CD4-positive, alpha-beta T cell treated with Interleukin-6 for 4 hours (primary cell): ENCODE measurements around the gene DDX20.

ENCODE experiments used
- DNase-seq: peaks from one replicate; pipeline ENCODE4 v3.0.0-alpha.2; 2020; ENCODE audit warnings: mixed read lengths

Gene DDX20

DNA sequence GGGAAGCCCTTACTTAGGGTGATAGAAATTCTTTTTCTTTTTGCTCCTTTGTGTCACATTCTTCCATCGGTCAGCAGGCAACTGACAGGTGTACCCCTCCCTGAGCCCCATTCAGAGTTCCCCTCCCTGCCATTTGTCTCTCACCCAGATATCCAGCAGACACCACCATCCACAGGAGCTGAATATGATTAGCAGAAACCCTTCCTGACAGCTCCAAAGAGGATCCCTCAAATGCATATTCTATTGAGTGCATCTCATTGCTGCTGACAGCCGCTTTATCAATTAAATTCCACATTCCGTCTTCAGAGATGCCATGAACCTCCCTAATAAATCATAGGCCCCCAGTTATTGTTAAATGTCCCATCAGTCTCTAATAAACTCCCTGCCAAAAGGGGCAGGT lies 6.1 kb upstream of the DDX20 start:
- DNase-seq: no peak

DNA sequence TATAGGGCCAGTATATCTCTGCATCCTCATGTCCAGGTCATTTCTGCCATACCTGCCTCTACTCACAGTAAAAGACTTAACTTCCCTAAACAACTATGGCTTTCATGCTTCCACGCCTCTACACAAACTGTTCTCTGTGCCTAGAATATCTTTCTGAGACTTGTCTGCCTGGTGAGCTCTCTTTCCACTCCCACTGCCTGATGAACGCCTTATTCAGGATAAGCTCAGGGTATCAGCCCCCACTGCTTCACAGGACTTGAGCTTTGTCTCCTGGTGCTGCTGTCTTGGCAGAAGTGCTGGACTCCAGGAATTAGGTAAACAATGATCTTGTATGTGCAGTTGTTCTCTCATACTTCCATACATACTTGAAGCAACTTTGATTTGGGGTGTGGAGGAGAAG lies 4.8 kb upstream of the DDX20 start:
- DNase-seq: no peak

DNA sequence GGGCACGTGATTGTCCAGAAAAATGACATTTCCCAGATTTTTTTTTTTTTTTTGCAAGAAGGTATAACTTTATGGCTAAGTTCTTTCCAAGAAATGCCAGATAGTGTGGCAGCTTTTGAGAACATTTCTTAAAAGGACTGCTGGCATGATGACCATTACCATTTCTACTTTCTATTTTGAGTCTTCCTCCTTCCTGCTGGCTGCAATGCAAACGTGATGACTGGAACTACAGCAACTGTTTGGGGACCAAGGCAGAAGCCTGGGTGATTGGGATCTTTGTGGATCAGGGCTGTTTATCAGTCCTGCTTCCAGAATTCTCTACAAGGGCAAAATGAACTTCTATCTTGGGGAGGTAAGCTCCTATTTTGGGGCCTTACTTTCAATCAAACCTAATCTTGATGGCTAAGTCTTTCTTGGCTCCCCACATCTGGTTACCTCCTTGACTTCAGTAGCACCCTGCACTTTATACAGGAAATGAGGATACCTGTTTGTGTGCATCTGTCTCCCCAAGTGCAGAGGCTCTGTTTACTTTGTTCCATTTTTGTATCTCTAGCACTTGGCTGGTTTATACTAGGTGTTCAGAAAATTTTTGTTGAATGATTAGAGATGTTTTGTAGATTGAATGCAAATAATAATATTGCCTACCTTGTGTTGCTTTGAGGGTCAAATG lies 3.7 kb upstream of the DDX20 start:
- DNase-seq: no peak

DNA sequence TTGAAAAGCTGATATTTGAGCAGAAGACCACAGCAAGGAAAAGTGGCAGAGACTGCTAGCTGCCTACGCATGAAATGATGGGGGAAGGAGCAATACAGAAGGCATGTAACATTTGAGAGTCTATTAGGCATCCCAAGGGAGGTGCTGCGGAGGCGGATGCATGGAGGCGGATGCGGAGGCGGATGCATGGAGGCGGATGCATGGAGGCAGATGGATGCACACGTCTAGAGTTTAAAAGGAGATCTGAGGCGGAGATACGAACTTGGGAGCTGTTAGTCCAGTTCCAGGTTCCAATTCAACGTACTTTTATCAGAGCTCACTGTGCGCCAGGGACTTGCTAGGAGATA lies 744 bp upstream of the DDX20 start:
- peak; percentile 36 for DNase-seq

DNA sequence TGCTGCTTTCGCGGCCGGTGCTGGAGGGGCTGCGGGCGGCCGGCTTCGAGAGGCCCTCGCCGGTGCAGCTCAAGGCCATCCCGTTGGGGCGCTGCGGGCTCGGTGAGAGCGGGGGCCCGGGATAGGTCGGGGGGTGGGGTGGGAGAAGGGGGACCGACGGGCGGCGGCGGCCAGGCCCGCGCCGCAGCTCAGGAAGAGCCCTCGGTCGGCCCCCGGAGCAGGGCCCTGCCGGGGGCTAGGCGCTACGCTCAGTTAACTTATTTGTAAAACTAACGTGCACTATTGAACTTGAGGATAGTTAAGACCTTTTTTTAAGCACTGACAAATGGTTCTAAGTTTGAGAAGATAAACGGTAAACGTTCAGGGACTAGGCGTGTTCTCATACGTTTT lies 418 bp downstream of the DDX20 start:
- no peak for DNase-seq

DNA sequence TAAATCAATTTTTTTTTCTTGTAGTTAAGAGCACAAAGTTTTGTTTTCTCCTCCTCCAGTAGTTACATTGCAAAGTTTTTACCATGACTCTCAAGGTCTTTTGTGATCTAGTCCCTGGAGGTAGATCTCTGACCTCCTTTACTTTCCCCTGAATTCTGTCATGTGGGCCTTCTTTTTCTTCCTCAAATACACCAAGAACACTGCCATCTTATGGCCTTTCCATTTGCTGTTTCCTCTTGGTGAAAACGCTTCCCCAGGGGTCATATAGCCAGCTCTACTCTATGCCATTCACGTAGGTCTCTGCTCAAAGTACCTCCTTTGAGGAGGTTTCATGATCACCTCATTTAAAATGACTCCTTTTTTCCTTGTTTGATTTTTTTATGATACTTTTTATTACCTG lies 2.7 kb downstream of the DDX20 start:
- DNase-seq: no peak

DNA sequence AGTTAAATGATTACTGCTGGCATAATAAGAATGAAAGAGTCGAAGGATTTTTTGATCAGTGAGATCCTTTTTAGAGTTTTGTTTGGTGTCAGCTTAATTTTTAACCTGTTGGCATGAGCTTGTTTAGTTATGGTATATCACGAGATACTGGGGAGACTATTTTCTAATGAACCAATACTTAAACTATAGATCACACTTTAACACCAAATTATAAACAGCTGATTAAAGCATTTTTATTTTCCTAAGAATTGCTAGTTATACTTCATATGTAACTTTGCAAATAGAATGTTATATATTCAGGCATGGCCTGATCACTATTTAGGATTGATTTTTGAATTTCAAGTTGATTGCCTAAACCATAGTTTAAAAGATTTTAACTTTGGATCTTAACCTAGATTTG lies 6.0 kb downstream of the DDX20 start:
- no peak for DNase-seq

DNA sequence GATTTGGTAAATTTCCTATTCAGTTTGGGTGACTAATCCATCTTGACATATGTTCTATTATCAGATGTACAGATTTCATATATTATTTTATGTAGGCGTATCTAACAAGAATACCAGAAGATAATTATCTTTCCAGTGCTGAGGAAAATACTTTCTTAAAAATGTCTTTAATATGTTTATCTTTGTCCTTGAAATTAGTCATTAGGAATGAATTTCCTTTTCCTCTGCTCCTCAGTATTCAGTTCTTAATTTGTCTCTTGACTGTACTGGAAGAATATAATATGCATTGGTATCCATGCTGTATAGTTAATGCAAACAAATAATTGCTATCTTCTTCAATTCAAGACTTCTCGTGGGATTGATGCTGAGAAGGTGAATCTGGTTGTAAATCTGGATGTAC lies 6.6 kb downstream of the DDX20 start:
- no peak for DNase-seq

DNA sequence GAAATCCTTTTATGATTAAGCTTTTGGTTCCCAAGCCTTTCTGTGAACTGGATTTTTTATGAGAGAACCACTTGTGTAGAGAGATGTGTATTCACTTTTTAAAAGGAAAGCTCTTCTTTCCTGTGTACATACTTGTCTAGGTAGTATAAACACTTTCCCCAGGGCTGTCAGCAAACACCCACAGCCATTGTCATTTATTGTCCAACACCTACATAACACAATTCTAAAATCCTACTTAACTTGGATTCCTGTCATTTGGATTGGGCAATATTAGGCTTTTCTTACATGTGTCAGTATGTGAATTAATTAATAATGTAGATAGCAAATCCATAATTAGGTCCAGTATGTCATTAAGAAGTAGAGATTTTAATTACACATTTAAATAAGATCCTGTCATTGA lies 12.3 kb downstream of the DDX20 start:
- no peak for DNase-seq

DNA sequence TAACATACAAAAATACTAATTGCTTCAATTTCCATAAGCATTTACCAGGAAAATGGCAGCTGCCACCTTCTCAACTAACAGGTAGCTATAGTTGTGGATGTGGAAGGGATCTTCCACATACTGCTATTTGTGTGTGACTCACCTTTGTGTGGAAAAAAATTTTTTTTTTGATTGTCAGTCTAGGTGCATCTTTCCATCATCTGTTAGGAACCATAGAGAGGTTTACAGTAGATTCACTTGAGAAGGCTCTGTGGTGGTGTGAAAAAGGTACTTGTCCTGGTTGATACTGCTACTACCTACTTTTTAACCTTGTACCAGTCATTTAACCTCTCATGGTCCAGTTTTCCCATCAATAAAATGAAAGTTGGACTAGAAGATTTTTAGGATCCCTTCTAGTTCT lies 12.9 kb downstream of the DDX20 start:
- no peak for DNase-seq

DNA sequence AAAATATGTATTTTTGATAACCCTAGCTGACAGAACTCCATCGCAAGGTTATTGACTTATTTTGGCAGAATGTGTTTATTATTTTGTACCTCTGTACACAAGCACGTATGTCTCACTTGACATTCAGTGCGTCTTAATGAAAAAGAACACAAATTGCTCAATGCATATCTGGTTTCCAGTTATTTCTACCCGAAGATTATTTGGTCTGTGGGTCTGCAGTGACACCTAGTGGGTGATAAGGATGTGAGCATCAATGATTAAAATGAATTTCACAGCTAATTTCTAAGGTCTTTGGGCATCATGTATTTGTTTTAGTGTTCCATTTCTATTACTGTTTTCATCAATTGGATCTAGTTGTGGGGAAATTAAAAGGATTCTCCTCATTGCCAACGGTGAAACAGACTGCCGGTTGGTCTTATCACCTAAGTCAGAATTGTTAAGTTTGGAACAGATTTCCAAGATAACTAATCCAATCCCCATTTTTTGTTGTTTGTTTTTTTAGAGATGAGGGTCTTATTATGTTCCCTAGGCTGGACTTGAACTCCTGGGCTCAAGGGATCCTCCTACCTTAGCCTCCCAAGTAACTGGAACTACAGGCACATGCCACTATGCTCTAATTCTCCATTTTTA lies 13.9 kb downstream of the DDX20 start:
- peak; percentile 65 for DNase-seq

DNA sequence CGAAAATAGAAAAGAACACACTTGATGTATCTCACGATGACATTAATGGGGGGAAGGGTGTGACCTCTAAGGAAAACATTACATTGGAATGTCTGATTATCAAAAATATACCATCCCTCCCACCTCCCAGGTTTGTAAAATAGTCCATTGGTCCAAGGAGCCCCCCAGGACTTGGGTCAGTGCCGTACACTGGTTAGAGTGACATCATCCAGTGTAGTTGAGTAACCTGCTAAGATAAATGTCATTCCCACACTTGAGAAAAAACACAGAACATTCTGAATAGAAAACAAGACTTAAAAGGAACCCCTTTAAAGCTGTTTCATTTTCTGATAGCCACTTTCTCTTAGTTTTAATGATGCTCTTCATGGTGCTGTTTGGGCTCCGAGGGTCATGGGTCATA lies 15.2 kb downstream of the DDX20 start:
- no peak for DNase-seq

DNA sequence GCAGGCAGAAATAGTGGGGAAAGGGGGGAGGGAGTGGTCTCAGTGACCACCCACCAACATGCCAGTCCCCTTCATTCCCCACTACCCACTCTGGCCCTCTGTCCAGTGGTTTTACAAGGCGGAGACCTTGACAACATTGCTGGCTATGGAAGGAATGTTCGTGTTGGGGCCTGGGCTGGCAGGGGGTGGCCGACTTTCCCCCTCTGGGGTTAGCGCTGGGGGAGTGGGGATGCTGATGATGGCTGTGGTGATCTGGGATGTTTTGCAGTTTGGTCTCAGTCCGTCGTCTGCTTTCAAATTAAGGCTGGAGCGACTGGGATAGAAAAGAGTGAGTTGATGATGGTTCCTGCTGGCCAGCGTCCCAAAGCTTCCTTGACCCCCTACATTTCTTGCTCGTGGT lies 20.3 kb downstream of the DDX20 start:
- DNase-seq: no peak

DNA sequence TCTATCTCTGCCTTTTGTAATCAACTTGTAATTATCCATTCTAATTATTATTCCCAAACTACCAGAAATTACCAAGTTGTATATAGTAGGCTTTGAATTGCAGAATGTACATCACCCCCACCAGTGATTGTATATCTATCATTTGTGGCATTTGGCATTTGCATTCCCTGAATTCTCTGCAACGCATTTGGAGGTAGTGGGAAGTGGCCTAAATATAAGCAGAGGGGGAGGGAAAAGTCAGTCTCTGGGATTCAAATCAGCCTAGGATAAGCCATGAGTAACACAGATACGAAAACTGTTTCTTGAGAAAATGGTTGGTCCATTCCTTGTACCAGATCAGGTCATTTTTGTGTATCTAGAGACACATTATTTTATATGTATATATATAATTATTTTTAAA lies 20.7 kb downstream of the DDX20 start:
- DNase-seq: no peak

DNA sequence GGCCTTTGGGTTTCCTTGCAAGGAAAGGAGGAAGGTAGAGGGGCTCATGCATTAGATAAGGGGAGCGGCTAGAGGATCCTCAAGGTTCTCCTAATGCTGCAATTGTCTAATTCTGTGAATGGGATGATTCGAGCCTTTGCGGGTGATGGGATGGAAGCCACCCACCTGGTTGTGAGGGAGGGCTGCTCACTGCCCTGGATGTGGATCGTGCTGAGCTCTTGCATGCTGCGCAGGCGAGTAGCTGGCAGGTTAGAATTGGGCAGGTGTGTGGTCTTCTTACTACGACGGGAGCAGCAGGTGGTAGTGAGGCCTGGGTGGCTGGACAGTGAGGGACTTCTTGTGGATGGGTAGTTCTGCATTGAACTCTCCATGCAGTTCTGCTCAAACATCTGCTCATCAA lies 21.2 kb downstream of the DDX20 start:
- DNase-seq: no peak

DNA sequence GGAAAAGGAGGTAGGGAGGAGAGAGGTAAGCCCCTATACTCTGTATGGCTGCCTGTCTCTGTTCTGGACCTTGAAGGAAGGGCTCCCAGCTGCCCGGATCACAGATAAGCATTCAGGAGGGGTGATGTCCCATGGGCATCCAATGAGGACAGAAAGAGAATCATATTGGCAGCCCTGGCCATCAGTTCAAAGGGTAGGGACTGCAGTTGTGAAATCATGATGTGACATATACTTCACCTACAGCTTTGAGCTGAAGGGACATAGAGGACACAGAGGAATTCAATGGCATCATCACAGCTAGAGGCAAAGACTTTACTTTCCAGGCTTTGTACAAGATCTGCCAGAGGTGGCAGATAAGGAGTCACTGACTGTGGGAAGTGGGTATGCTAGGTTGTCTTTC lies 21.6 kb downstream of the DDX20 start:
- DNase-seq: no peak

DNA sequence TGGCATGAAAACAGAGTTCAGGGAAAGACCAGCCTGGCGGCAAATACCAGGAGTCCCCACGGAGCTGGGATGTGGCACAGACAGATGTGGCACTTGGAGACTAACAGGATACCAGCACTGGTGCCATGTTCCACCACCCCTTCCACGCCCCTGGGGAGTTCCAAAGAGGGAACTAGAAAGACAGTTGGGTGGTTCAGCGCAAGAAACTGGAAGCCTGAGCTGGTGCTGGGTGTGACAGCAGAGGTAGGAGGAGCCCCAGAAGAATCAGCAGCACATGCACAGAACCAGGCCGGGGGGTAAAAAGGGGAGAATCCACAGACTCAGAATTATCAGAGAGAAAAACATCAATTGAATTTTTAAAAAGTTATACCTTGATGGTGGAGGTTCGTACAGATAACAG lies 22.4 kb downstream of the DDX20 start:
- no peak for DNase-seq

DNA sequence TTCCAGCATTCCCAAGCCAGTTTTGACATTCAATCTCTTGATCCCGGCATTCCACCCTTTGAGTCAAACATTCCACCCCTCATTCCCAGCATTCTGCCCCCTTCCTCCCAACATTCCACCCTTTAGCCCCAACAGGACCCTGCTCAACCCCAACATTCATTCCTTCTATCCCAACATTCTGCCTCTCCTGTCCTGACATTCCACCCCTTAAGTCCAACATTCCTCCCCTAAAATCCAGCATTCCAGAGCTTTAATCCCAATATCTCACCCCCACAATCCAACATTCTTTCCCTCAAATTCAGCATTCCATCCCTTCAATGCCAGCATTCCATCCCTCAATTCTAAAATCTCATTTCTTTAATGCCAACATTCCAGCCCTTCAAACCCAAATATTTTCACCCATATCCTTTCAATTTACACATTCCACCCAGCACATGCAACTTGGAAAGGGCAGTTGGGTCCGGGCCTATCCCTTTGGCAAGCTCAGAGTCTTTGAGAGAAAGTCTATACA lies 22.9 kb downstream of the DDX20 start:
- DNase-seq: no peak

DNA sequence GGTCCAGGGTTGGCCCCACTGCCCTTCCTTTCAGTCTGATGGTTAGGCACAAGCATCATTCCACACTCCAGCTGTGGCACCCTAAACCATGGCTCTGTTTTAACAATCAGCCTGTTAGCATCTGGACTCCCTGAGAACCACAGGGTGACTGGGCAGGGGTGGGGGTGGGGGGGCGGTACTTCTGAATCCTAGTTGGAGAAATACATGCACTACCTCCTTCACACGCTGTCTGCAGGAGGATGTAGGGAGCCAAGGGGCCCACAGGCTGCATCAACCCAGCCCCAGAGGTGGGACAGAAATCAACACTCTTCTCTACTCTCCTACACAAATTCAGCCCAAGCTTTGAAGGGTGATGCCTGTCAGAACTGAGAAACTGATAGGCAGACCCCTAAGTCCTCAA lies 23.8 kb downstream of the DDX20 start:
- no peak for DNase-seq

DNA sequence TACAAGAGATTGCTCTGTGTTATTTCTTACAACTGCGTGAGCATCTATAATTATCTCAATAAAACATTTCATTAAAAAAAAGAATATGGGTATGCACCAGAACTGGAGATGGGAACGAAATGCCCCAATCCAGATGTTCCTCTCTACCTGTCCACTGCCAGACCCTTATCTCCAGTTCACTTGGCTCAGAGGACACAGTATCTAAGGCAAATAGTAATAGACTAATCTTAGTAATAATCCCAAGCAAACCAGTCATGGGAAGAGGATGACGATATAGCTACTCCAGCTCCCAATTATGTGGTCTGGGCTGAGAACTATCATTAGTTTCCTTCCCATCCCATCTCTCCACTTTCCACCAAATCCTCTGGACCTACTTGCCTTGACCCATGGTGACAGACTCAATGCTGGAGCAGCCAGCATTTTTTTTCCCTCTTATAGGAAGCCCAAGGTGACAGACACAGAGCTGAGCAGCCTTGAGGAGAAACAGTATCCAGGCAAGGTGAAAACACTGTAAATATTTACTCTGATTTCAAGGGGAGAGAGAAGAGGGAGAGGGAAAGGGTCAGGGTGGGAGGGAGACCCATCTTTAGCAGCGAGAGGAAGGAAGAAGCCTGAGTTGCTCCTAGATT lies 28.7 kb downstream of the DDX20 start:
- no peak for DNase-seq

DNA sequence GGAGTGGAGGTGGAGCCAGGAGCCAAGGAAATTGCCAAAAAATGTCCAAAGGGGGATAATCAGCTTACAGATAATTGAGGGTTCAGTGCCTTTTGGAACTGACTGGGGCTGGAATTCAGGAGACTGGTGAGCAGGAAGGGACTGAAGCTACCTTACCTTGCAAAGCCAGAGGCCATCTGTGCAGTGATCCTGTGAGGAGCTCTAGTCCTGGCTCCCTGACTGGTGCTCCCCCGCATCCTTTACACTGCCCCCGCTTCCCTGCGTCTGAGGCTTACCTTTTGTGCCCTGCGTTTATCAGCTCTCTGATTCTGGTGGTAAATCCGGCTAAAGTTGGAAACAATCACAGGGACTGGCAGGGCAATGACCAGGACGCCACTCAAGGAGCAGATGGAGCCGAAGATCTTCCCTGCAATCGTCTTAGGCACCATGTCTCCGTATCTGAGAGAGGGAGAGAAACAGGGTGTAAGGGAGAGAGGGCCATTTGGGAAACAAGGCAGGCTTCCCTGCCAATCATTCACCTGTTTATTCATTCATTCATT lies 31.0 kb downstream of the DDX20 start:
- no peak for DNase-seq

DNA sequence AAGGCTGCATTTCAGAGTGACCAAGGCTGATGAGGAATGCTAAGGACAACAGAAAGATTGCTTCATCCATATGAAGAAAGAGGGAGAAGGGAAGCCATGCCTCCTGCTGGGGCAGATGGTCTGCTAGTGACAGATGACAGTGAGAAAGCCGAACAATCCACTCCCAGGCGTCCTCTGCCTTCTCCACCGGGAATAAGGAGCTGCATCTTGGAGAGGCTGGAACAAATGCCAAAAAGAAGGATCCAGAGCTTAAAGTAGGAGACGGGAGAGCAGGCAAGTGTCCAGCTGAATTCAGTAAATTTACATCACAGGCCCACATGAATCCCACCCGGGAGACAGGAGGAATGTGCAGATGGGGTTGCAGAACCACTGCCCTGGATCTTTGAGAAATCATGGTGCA lies 33.4 kb downstream of the DDX20 start:
- no peak for DNase-seq

DNA sequence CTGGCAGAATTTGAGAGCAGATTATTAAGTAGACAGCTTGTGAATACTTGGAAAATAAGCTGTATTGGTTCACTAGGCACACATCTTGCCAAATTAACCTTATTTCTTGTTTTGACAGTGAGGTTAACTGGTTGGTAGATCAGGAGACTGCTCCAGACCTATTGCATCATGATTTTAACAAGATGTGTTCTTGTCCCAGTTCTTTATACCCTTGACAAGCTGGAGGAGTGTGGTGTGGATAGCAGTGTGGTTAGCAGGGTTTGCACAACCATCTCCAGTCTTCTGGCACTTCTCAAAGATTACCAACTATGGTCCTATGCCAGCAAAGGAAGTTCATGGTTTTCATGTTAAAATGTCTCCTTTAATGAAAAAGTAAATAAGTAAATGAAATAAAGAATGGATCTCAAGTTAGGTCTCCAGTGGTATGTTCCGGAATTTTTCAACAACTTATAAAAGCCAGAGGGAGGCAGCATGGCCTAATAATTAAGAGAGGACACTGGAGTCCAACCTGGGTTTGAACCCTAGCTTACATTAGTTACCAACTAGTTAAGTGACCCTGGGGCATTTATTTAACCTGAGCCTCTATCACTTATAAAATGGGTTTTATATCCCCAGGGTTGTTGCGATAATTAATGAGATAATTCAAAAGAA lies 34.1 kb downstream of the DDX20 start:
- no peak for DNase-seq

DNA sequence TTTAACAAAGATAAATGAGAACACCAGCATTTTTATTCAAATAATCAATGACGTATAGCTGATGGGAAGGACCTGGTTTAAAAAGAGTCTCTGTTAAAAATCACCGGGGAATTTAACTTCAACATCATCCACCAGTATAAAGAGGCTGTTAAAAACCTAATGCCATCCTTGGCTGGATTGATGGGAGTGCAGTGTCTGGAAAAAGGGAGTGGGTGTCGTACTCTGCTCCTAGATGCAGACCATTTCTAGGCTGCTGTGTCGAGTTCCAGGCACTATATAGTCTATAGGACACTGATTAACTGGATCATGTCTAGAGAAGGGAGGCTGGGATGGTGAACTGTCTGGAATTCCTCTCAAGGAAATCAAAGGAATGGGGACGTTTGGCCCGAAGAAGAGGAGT lies 36.1 kb downstream of the DDX20 start:
- no peak for DNase-seq
